Panc1 (cell line): ENCODE results near the gene SLAIN2. TPM values are rescaled to one million over a fixed set of nuclear protein-coding genes. Genes with fewer than 3 reads are reported as not detected.

Experiments
- ATAC-seq: fragments of 200-7000 bp; cut with Tn5 transposase; 2 replicates; pipeline ENCODE4 v1.9.1; 2020; ENCODE audit warnings: mild to moderate bottlenecking, moderate library complexity
- BruUV-seq: library from RNA; stranded (reverse); fragments of 400-500 nt; replicated peaks from 2 replicates; lab custom pipeline; 2021; lab: Mats Ljungman, UMichigan
- CTCF ChIA-PET: fragments of 300-600 bp; sonication (Branson Sonifier 250); formaldehyde crosslinking; loops from one replicate; lab custom pipeline; 2022; ENCODE audit warnings: antibody characterized with exemption; lab: Charles Lee
- POLR2A ChIA-PET: fragments of 300-600 bp; sonication (Branson Sonifier 250); formaldehyde crosslinking; loops from one replicate; lab custom pipeline; 2022; ENCODE audit warnings: antibody characterized with exemption; lab: Charles Lee
- DNase-seq: peaks from one replicate; pipeline ENCODE4 v3.0.0-alpha.2; 2010; ENCODE audit warnings: low read depth, low spot score
- H3K27ac ChIP-seq: 2 replicates; pipeline ENCODE4 v1.5.1; 2011; ENCODE audit warnings: mild to moderate bottlenecking, low read length, inconsistent platforms
- H3K27me3 ChIP-seq: fragments of 200-500 bp; sonication (Bioruptor generic); 2 replicates; pipeline ENCODE4 v1.6.0; 2014; ENCODE audit warnings: low read length, inconsistent platforms; ENCODE audit not compliant: control insufficient read depth, insufficient read depth
- H3K36me3 ChIP-seq: fragments of 200-500 bp; sonication (Bioruptor generic); 2 replicates; pipeline ENCODE4 v1.5.1; 2014; ENCODE audit warnings: inconsistent platforms, mild to moderate bottlenecking, low read length, moderate library complexity; ENCODE audit not compliant: control insufficient read depth, insufficient read depth
- H3K4me1 ChIP-seq: 2 replicates; pipeline ENCODE4 v1.5.1; 2011; ENCODE audit warnings: inconsistent platforms, mild to moderate bottlenecking, low read length, moderate library complexity; ENCODE audit not compliant: control insufficient read depth, insufficient read depth
- H3K4me3 ChIP-seq, 2 experiments: 2 replicates each; pipeline ENCODE4 v1.5.1; 2011 to 2012; ENCODE audit warnings: low read depth in 2 of 2, low read length in 2 of 2, mild to moderate bottlenecking in 2 of 2, inconsistent platforms in 1 of 2, moderate library complexity in 1 of 2
- H3K9me3 ChIP-seq: fragments of 200-500 bp; sonication (Bioruptor generic); 2 replicates; pipeline ENCODE4 v1.5.1; 2014; ENCODE audit warnings: low read depth, mild to moderate bottlenecking, inconsistent platforms, low read length, moderate library complexity; ENCODE audit not compliant: control insufficient read depth, insufficient read depth
- CTCF ChIP-seq: fragments of 450-650 bp; IDR thresholded peaks from 2 replicates; pipeline ENCODE4 v1.5.1; 2017; ENCODE audit warnings: mild to moderate bottlenecking
- POLR2AphosphoS5 ChIP-seq: IDR thresholded peaks from 2 replicates; pipeline ENCODE4 v1.6.1; 2012; ENCODE audit warnings: mild to moderate bottlenecking, low read depth, low read length, moderate library complexity
- REST ChIP-seq, 2 experiments: IDR thresholded peaks; 2 replicates each; pipeline ENCODE4 v1.6.1; 2011 to 2012; ENCODE audit warnings: low read depth in 2 of 2, control low read depth in 1 of 2, low read length in 1 of 2, mild to moderate bottlenecking in 1 of 2, moderate library complexity in 1 of 2; ENCODE audit not compliant: insufficient read depth in 1 of 2
- SIN3A ChIP-seq: IDR thresholded peaks from 2 replicates; pipeline ENCODE4 v1.6.1; 2012; ENCODE audit warnings: low read depth, mild to moderate bottlenecking, low read length, moderate library complexity, borderline replicate concordance; ENCODE audit not compliant: insufficient read depth
- TCF7L2 ChIP-seq: IDR thresholded peaks from 2 replicates; pipeline ENCODE4 v1.6.1; 2011; ENCODE audit warnings: mild to moderate bottlenecking, low read depth, low read length, inconsistent platforms
- in situ Hi-C: cut with HindIII; loops from 2 replicates; pipeline ENCODE4 v1.10.0; 2016; ENCODE audit warnings: low sequenced_read_pairs, low pct_unique_long_range_greater_than_20kb
- intact Hi-C: fragments of 100-400 bp; cut with micrococcal nuclease; formaldehyde crosslinking; loops from one replicate; pipeline ENCODE4 v1.10.0; 2022; ENCODE audit not compliant: unreplicated experiment
- total RNA-seq: library from RNA; stranded (reverse); gene quantifications from one replicate; pipeline ENCODE4 v1.2.1, GENCODE V29; 2021; ENCODE audit not compliant: unreplicated experiment

Gene SLAIN2
- total RNA-seq, 1 experiment from 2014 or later = 53.2 TPM

DNA sequence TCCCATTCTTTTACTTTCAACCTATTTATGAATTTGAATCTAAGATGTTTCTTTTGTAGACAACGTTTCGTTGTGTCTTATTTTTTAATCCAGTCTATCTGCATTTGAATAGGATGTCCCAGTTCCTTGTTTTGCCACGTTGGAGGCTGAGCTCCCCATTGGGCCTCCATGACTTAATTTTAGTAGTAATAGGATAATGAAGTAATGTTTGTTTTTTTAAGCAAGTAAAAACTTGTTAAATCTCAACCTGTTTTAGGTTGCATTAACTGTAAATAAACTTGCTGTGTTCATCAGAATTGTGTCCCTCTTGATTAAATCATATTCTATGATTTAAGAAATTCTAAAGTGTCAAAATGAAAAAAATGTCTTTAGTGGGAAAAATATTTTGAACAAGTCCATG, 25.3 kb downstream of the SLAIN2 start:
- Histone ChIP-seq H3K4me3 (no peak overlapping the region), H3K27ac (no peak overlapping the region), H3K4me1 (no peaks in the 10 kb centered on the region), H3K27me3 (no peaks in the 10 kb centered on the region), H3K9me3 (no peaks in the 10 kb centered on the region), H3K36me3 (no peaks in the 10 kb centered on the region)
- no TSS peak for BruUV-seq
- ATAC-seq (no peak), DNase-seq (no peak)
- intact Hi-C loops (no loop called here), in situ Hi-C loops (no loop called here)
- ChIA-PET POLR2A (no interaction called here), CTCF (no interaction called here)
- TF ChIP-seq CTCF (no peak), POLR2AphosphoS5 (no peak), REST (IDR thresholded peaks at IDR 0.05; ENCODE audit: insufficient read depth in 1 of 2, low read depth in 2 of 2, low read length in 1 of 2) (no peak), TCF7L2 (no peak), SIN3A (no peak)

GRCh38 chr4:48367016-48367415, 25.7 kb downstream of the SLAIN2 start:
- H3K9me3 ChIP-seq = no peaks in the 10 kb centered on the region
- in situ Hi-C loops (no loop called here), intact Hi-C loops (no loop called here)
- ChIA-PET POLR2A (no interaction called here), CTCF (no interaction called here)
- no peak overlapping the region for H3K4me3 ChIP-seq
- no TSS peak for BruUV-seq
- no peaks in the 10 kb centered on the region for H3K27me3 ChIP-seq
- no peak overlapping the region for H3K27ac ChIP-seq
- DNase-seq (no peak), ATAC-seq (no peak)
- H3K36me3 ChIP-seq = no peaks in the 10 kb centered on the region
- no peak for TF ChIP-seq SIN3A
- TF ChIP-seq CTCF = no peak
- TF ChIP-seq TCF7L2 = no peak
- no peak for TF ChIP-seq POLR2AphosphoS5
- no peak for TF ChIP-seq REST (IDR thresholded peaks at IDR 0.05; ENCODE audit: insufficient read depth in 1 of 2, low read depth in 2 of 2, low read length in 1 of 2)
- no peaks in the 10 kb centered on the region for H3K4me1 ChIP-seq
